ENCODE measurements around the gene NELFE. TPM values are rescaled to one million over a fixed set of nuclear protein-coding genes. Genes with fewer than 3 reads are reported as not detected.

NELFE gene
- total RNA-seq, 4 donors from 2014 or later: 52.6 to 83.9 (median 64.4) TPM

GRCh38 chr6:31947864-31948263, 10.9 kb downstream of the NELFE start:
- peaks cover 0 to 5% (median 0%) of the 10 kb centered on the region in 4 donors for H3K27me3 ChIP-seq
- H3K9me3 ChIP-seq: no peaks in the 10 kb centered on the region
- 77 to 89% methylated on average over 4 of the region's 4 CpGs for WGBS, 2 donors
- H3K4me3 ChIP-seq: no peak overlapping the region
- peaks cover 5 to 27% (median 6%) of the 10 kb centered on the region in 3 donors for H3K36me3 ChIP-seq
- peaks cover 9 to 29% (median 23%) of the 10 kb centered on the region in 3 donors for H3K4me1 ChIP-seq
- no peak for DNase-seq
- intact Hi-C loops (cut with DNase I): no loop called here
- peak overlapping the region in 1 of 4 donors; percentile 97 for H3K27ac ChIP-seq
- TF ChIP-seq CTCF (IDR thresholded peaks at IDR 0.05): no peak
- TF ChIP-seq POLR2A (IDR thresholded peaks at IDR 0.05): no peak

- no peaks in the 10 kb centered on the region for H3K9me3 ChIP-seq
- peaks cover 5 to 22% (median 6%) of the 10 kb centered on the region in 3 donors for H3K36me3 ChIP-seq
- no peak for DNase-seq
- intact Hi-C loops (cut with DNase I): no loop called here
- H3K27ac ChIP-seq: peak overlapping the region in 2 of 4 donors; percentile 89 to 97
- H3K4me3 ChIP-seq: peak overlapping the region in 1 of 4 donors; percentile 62
- H3K4me1 ChIP-seq: peaks cover 9 to 31% (median 23%) of the 10 kb centered on the region in 3 donors
- TF ChIP-seq CTCF (IDR thresholded peaks at IDR 0.05): no peak
- no peak for TF ChIP-seq POLR2A (IDR thresholded peaks at IDR 0.05)
- 81 to 91% methylated on average over 16 to 21 of the region's 24 CpGs for WGBS, 2 donors
- peaks cover 0 to 12% (median 0%) of the 10 kb centered on the region in 4 donors for H3K27me3 ChIP-seq
These were observed 11.6 kb downstream of the NELFE start for GRCh38 chr6:31947070-31947675.

- peak overlapping the region; percentile 76 to 97 (median 90) for H3K27ac ChIP-seq
- TF ChIP-seq CTCF (IDR thresholded peaks at IDR 0.05): no peak
- TF ChIP-seq POLR2A (IDR thresholded peaks at IDR 0.05): no peak
- intact Hi-C loops (cut with DNase I): no loop called here
- peaks cover 0 to 13% (median 0%) of the 10 kb centered on the region in 4 donors for H3K27me3 ChIP-seq
- peaks cover 9 to 38% (median 24%) of the 10 kb centered on the region in 3 donors for H3K4me1 ChIP-seq
- no peaks in the 10 kb centered on the region for H3K9me3 ChIP-seq
- DNase-seq: no peak
- peaks cover 0 to 14% (median 0%) of the 10 kb centered on the region in 3 donors for H3K36me3 ChIP-seq
- 40 to 54% methylated on average over 5 to 7 of the region's 11 CpGs for WGBS, 2 donors
- peak overlapping the region; percentile 8 to 62 (median 30) for H3K4me3 ChIP-seq
These were observed 12.3 kb downstream of the NELFE start for GRCh38 chr6:31946370-31946885.

GRCh38 chr6:31945507-31946369, 13.0 kb downstream of the NELFE start, which contains the start of gene CFB:
Gene CFB, plus strand, starts transcription at chr6:31946095. Its CDS starts 127 bp downstream, at chr6:31946222.
- H3K27me3 ChIP-seq: peaks cover 0 to 13% (median 0%) of the 10 kb centered on the region in 4 donors
- H3K4me3 ChIP-seq: peak within 1 kb of the TSS; percentile 8 to 62 (median 30)
- peak within 1 kb of the TSS; percentile 76 to 97 (median 90) for H3K27ac ChIP-seq
- DNase-seq: no peak
- H3K4me1 ChIP-seq: peaks cover 9 to 45% (median 30%) of the 10 kb centered on the region in 3 donors
- intact Hi-C loops (cut with DNase I): no loop called here
- no peaks in the 10 kb centered on the region for H3K9me3 ChIP-seq
- TF ChIP-seq POLR2A (IDR thresholded peaks at IDR 0.05) (no peak), CTCF (IDR thresholded peaks at IDR 0.05) (no peak)
- peaks cover 0 to 8% (median 0%) of the 10 kb centered on the region in 3 donors for H3K36me3 ChIP-seq
- 10 to 22% methylated on average over 7 to 10 of the region's 11 CpGs for WGBS, 2 donors

Data from esophagus squamous epithelium (tissue), 5 donors.